Uterus (tissue), 4 donors: ENCODE data around the gene MRFAP1. TPM values are rescaled to one million over a fixed set of nuclear protein-coding genes. Genes with fewer than 3 reads are reported as not detected.
"Not testable (repeated sequence)": the region's sequence is repeated elsewhere in the genome, so short reads cannot be mapped to it uniquely, and the experiment has no call there.

Source experiments
- DNase-seq, 2 donors: peaks; one replicate each; pipeline ENCODE4 v3.0.0-alpha.2; 2019 to 2020
- H3K27ac ChIP-seq, 2 donors: fragments of 200-600 bp; sonication (generic); 1 replicate in 1 of 2; 2 replicates in 1 of 2; pipeline ENCODE4 v1.5.1; 2016 to 2018
- H3K27me3 ChIP-seq, 2 donors: fragments of 200-600 bp; sonication (generic); one replicate each; pipeline ENCODE4 v1.5.1; 2018 to 2019; ENCODE audit warnings: control low read depth in 1 of 2
- H3K36me3 ChIP-seq, 2 donors: fragments of 200-600 bp; sonication (generic); one replicate each; pipeline ENCODE4 v1.5.1; 2019; ENCODE audit warnings: control low read depth in 1 of 2
- H3K4me1 ChIP-seq, 2 donors: fragments of 200-600 bp; sonication (generic); one replicate each; pipeline ENCODE4 v1.5.1; 2018 to 2019; ENCODE audit warnings: control low read depth in 1 of 2
- H3K4me3 ChIP-seq, 2 donors: fragments of 200-600 bp; sonication (generic); 1 replicate in 1 of 2; 2 replicates in 1 of 2; pipeline ENCODE4 v1.5.1; 2018 to 2019; ENCODE audit warnings: mild to moderate bottlenecking in 1 of 2
- H3K9me3 ChIP-seq, 2 donors: fragments of 200-600 bp; sonication (generic); one replicate each; pipeline ENCODE4 v1.5.1; 2019; ENCODE audit warnings: control low read depth in 1 of 2
- POLR2A ChIP-seq, 2 donors: fragments of 450-650 bp; IDR thresholded peaks; one replicate each; pipeline ENCODE4 v1.6.1; 2016; ENCODE audit warnings: antibody characterized with exemption in 2 of 2, mild to moderate bottlenecking in 1 of 2, moderate library complexity in 1 of 2
- intact Hi-C: fragments of 100-400 bp; cut with DNase I; formaldehyde crosslinking; loops from one replicate; pipeline ENCODE4 v1.15.1; 2023; ENCODE audit warnings: low total_unique reads
- total RNA-seq, 4 donors: library from RNA; depleted of rRNA in 3 of 4; stranded (reverse); fragments of >200 nt in 3 of 4; gene quantifications; one replicate each; pipeline versions ENCODE4 v1.1.0 to v1.2.4, GENCODE V29; 2014 to 2023
- TF ChIP-seq, protein P1 (sequence below), 4 experiments: fragments of 200-600 bp in 2 of 4; fragments of 450-650 bp in 2 of 4; sonication (generic) in 2 of 4; IDR thresholded peaks; one replicate each; pipeline ENCODE4 v1.5.1; 2016 to 2019; ENCODE audit warnings: antibody characterized with exemption in 4 of 4, mild to moderate bottlenecking in 2 of 4, moderate library complexity in 1 of 4
- donor health status: DM: yes; HTN: yes; CAD: no.

Gene MRFAP1
- total RNA-seq, 4 donors from 2014 or later: 29.2 to 263 (median 174) TPM

DNA sequence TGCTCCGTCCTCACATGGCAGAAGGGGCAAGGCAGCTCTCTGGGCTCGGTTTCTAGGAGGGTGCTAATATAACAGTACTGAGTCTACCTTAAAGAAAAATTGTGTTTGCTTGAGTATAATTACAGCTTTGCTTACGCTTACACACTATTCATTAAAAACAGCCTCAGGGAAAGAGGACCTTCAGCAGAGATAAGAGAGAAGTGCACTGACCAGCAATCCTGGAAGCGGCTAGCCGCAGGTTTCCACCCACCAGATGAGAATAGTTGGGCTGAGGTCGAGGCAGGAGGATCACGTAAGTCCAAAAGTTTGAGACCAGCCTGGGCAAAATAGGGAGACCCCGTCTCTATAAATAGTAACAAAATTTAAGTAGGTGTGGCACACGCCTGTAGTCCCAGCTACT, 15.2 kb upstream of the MRFAP1 start:
- TF ChIP-seq, protein P1, sequence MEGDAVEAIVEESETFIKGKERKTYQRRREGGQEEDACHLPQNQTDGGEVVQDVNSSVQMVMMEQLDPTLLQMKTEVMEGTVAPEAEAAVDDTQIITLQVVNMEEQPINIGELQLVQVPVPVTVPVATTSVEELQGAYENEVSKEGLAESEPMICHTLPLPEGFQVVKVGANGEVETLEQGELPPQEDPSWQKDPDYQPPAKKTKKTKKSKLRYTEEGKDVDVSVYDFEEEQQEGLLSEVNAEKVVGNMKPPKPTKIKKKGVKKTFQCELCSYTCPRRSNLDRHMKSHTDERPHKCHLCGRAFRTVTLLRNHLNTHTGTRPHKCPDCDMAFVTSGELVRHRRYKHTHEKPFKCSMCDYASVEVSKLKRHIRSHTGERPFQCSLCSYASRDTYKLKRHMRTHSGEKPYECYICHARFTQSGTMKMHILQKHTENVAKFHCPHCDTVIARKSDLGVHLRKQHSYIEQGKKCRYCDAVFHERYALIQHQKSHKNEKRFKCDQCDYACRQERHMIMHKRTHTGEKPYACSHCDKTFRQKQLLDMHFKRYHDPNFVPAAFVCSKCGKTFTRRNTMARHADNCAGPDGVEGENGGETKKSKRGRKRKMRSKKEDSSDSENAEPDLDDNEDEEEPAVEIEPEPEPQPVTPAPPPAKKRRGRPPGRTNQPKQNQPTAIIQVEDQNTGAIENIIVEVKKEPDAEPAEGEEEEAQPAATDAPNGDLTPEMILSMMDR (IDR thresholded peaks at IDR 0.05): no peak
- no peak for TF ChIP-seq POLR2A (IDR thresholded peaks at IDR 0.05)
- H3K9me3 ChIP-seq: no peaks in the 10 kb centered on the region
- DNase-seq: no peak
- H3K4me1 ChIP-seq: no peaks in the 10 kb centered on the region
- intact Hi-C loops: no loop called here
- H3K36me3 ChIP-seq: no peaks in the 10 kb centered on the region
- H3K27me3 ChIP-seq: no peaks in the 10 kb centered on the region
- no peak overlapping the region for H3K4me3 ChIP-seq
- no peak overlapping the region for H3K27ac ChIP-seq

DNA sequence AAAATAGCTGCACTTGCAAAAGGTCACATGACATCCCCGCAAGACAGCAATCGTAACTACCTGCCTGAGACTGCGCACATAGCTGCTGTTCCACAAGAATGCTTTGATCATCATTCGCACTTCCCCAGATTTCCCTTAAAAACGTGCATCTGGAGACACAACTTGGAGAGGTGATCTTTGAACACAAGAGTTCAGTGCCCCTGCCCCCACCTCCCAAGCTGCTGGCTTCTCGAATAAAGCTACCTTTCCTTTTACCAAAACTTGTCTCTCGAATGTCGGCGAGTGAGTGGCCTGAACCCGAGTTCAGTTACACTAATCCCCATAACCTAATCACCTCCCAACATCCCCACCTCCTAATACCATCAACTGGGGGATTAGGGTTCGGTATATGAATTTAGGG, 14.4 kb upstream of the MRFAP1 start:
- Histone ChIP-seq H3K27me3 (no peaks in the 10 kb centered on the region), H3K4me1 (no peaks in the 10 kb centered on the region), H3K36me3 (no peaks in the 10 kb centered on the region), H3K4me3 (no peak overlapping the region), H3K27ac (no peak overlapping the region), H3K9me3 (no peaks in the 10 kb centered on the region)
- intact Hi-C loops: no loop called here
- TF ChIP-seq, protein P1 (IDR thresholded peaks at IDR 0.05): no peak
- DNase-seq: no peak

DNA sequence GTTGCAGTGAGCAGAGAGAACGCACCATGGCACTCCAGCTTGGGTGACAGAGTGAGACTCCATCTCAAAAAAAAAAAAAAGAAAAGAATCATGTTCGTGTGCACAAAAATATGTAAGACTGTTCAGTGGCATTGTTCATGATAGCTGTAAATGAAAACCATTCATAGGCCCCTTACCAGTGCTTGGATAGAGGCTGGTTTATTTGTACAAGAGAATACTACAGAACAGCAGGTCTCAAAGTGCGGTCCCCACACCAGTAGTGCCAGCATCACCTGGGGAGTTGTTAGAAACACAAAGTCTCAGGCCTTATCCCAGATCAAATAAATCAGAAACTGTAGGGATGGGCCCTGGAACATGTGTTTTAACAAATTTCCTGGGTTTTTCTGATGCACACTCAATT, 12.7 kb upstream of the MRFAP1 start:
- Histone ChIP-seq H3K27ac (no peak overlapping the region), H3K27me3 (no peaks in the 10 kb centered on the region), H3K4me1 (no peaks in the 10 kb centered on the region), H3K9me3 (no peaks in the 10 kb centered on the region), H3K4me3 (no peak overlapping the region), H3K36me3 (no peaks in the 10 kb centered on the region)
- intact Hi-C loops: no loop called here
- TF ChIP-seq, protein P1 (IDR thresholded peaks at IDR 0.05): no peak
- TF ChIP-seq POLR2A (IDR thresholded peaks at IDR 0.05): no peak
- no peak for DNase-seq

DNA sequence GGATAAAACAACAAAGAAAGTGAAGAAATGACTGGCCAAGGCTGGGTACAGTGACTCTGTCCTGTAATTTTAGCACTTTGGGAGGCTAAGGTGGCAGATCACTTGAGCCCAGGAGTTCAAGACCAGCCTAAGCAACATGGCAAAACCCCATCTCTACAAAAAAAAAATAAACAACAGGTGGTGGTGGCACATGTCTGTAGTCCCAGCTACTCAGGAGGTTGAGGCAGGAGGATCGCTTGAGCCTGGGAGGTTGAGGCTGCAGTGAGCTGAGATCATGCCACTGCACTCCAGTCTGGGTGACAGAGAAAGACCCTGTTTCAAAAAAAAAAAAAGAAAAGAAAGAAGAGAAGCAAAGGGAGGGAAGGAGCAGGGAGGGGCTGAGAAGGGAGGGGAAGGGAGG, 12.0 kb upstream of the MRFAP1 start:
- H3K4me3 ChIP-seq, H3K27ac ChIP-seq, H3K4me1 ChIP-seq, intact Hi-C loops, DNase-seq, H3K27me3 ChIP-seq, H3K36me3 ChIP-seq, H3K9me3 ChIP-seq: not testable (repeated sequence)

DNA sequence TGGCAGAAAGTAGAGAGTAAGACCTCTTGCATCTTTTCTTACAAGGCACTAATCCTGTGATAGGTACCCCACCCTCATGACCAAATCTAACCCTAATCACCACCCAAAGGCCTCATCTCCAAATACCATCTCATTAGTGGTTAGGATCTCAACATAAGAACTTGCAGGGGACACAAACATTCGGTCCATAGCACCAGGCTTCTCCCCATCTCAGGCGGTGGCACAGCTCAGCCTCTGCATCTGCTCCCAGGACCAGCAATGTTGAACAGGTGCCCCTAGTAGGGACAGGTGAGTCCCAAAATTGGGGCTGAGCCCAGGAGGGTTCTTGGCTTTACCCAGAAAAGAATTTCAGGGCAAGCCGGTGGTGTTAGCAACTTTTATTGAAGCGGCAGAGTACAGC, 8.4 kb upstream of the MRFAP1 start:
- DNase-seq: no peak
- no peaks in the 10 kb centered on the region for H3K9me3 ChIP-seq
- intact Hi-C loops: no loop called here

More for the DNA sequence above, 8.4 kb upstream of the MRFAP1 start:
- Histone ChIP-seq H3K27ac (no peak overlapping the region), H3K36me3 (no peaks in the 10 kb centered on the region), H3K4me1 (no peaks in the 10 kb centered on the region), H3K27me3 (no peaks in the 10 kb centered on the region), H3K4me3 (no peak overlapping the region)
- no peak for TF ChIP-seq POLR2A (IDR thresholded peaks at IDR 0.05)
- TF ChIP-seq, protein P1 (IDR thresholded peaks at IDR 0.05): no peak
